HG03378 (cell line): ENCODE data around the gene CNGB1.
"Not testable (repeated sequence)": the region's sequence is repeated elsewhere in the genome, so short reads cannot be mapped to it uniquely, and the experiment has no call there.

Experiments used
- ATAC-seq: cut with Tn5 transposase; IDR thresholded peaks from one replicate; pipeline ENCODE4 v1.9.1; 2021; ENCODE audit warnings: mild to moderate bottlenecking, moderate library complexity; ENCODE audit not compliant: unreplicated experiment

Gene CNGB1

DNA sequence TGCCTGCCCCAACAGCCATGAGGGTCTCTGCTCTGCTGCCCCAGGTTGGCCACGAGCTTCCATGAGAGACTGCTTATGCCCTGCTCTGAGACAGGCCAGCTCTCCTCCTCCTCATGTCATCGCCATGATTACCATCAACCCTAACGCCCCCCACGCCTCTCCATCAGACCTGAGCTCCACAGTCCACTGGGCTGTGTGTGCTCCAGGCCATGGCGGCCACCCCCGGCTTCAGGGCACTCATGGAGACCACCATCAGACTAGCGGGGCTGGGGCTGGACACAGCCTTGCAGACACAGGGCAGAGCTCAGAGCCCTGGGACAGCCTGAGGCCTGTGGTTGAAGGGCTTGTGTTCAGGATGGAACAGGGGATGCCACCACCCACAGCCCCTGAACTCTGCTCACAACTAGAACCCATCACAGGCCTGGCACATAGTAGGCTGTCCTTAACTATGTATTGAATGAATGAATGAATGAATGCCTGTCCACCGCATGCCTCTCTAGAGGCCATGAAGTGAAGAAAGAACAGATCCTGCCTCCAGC is 14.6 kb downstream of the CNGB1 start:
- ATAC-seq, result no peak

DNA sequence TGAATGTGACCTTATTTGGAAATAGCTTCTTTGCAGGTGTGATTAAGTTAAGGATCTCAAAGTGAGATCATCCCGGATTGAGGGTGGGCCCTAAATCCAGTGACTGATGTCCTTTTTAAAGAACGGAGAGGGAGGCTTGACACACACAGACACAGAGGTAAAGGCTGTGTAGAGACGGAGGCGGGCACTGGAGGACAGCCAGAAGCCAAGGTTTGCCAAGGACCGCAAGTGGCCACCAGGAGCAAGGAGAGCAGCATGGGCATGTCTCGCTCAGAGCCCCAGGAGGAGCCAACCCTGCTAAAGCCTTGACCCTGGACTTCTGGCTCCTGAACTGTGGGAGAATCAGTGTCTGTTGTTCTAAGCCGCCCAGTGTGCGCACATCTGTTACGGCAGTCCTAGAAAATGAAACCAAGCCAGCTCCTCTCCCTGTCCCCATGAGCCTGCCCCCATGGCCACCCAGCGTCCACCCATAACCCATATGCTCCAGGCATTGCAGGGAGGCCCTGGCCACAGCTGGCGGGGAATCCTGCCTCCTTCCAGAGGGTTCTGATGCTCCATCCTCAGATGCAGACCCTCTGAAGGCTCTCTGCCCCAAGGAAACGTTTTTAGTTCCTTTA is 15.2 kb downstream of the CNGB1 start:
- ATAC-seq, result no peak

DNA sequence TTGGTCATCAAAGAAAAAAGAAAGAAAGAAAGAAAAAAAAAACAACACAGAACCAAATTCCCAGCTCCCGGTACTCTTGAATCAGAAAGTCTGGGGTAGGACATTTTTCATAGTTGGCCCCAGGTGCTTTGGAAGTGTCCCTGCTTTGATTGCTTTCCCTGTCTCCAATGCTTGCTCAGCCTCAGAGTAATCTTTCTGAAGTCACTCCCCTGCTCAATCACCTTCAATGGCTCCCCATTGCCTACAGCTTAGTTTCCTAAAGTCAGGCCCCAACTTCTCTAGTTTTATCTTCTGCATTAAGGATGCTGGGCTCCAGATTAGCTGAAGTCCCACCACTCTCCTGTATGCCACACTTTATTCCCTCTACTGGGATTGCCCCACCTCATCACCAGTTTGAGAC is 17.1 kb downstream of the CNGB1 start:
- ATAC-seq, result no peak

DNA sequence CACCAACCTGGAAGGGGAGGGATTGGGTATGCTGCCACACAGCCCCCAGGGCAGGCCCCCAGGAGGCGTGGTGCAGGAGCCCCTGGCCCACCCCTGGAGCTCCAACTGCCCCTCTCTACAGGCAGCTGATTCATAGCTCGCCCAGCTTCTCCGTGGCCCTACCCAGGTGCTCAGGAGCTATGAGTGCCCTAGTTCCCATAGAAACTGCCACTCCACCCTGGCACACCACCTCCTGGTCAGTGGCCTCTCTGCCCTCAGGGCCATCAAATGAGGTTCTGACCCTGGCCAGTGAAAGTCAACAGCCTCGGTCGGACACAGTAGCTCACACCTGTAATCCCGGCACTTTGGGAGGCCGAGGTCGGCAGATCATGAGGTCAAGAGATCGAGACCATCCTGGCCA is 18.0 kb downstream of the CNGB1 start:
- ATAC-seq, result no peak

DNA sequence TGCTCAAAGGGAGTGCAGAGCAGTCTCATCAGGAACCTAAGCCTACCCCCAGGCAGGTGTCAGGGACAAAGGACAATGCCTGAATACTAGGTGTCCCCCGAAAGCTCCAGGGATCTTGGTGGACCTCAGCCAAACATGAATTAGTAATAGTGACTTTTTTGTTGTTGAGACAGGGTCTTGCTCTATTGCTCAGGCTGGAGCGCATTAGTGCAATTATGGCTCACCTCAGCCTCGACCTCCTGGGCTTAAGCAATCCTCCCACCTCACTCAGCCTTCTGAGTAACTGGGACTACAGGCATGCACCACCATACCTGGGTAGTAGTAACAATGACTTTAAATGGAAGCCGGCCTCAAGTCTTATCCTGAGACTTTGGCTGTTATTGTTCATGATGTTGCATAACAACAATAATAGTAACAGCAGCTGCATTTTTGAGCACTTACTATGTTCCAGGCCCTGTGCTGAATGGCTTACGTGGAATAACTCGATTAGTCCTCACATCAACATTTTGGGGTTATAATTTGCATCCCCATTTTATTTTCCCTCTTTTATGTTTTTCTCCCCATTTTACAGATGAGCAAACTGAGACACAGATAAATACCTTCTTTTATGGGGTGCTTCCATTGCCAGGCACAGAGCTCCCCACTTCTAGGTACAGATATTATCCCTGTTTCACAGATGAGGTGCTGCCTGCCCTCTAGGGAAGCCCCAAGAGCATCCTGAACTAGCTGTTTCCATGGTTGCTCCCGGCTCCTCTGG is 19.5 kb downstream of the CNGB1 start:
- no peak for ATAC-seq

DNA sequence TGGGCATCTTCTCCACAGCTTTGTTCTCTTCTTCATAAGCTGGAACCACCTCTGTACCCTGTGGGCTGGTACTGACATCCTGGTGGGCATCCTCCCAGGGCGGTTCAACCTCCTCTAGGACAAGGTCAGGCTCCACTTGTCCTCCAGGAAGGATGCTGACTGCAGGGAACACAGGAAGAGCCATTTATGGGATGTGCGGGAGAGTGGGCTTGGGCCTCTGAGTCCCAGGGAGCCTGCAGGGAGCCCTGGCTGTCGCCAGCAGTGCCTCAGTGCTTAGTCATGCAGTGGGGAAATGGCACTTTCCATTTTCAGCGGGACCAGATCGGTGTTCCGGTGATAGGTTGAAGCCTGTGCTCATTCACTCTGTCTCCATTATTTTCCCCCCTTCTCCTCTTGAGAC is 20.5 kb downstream of the CNGB1 start:
- no peak for ATAC-seq

DNA sequence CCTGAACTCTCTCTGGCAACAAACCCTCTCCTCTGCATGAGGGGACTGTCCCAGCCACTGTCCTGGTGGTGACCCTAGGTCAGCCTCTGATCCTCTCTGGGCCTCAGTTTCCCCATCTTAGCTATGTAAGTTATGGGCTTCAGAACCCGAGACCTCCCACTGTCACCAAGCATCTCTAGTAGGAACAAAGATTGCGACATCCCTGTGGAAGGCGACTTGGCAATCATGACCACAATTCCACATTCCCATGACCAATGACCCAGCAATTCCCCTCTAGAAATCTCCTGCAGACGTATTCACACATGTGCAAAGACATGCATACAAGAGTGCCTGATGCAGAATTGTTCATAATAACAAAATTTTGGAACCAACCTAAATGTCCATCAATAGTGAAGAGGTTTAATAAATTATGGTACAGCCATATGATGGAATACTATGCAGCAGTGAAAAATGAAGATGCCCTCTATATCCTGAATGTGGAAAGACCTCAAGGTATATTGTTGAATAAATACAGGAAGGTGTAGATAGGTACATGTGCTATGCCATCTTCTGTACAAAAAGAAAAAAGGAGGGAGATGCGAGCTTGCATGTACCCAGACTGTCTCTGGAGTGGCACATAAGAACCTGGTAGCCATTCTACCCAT is 21.2 kb downstream of the CNGB1 start:
- ATAC-seq, result no peak

DNA sequence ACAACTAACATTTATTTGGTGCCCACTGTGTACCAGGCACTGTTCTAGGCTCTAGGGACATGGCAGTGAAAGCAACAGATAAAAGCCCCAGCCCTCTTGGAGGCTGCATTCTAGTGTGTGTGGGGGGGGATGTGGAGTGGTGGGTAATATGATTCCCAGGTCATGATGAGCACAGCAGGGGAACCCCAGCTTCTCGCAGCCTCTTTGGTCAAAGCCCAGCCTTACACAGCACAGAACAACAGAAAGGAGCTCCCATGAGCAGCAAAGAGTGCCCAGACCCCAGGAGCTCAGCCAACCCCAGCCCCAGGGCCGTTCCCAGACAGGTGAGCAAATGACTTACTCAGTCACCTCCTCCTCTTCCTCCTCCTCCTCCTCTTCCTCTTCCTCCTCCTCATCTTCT is 21.9 kb downstream of the CNGB1 start:
- ATAC-seq, result no peak

DNA sequence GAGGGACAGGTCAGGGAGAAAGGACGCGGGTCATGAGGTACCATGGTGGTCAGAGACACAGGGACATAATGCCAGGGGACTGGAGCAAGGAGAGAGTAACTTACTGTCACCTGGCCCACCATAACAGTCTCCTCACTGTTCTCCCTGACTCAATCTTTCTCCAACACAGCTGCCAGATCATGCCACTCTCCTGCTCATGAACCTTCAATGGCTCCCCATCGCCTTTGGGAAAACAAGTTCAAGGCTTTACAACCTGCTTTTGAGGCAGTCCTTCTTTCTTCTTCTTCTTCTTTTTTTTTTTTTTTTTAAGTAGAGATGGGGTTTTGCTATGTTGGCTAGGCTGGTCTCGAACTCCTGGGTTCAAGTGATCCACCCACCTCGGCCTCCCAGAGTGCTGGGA is 22.9 kb downstream of the CNGB1 start:
- no peak for ATAC-seq

DNA sequence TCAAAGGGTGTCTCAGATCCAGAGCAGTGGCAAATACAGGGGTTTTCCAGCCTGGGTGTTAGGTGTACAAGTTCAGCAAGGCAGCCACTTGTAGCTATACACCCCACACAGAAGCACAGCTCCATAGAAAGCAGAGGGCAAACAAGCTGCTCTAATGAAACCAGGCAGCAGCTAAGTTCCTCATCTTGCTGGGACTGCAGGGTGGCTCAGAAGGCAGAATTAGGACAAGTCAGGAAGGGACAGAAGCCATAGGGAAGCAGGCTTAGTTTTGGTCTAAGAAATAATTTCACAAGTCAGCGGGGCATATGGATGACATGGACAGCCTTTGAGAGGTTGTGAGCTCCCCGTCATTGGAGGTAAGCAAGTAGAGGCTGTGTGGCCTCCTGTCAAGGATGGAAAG is 23.7 kb downstream of the CNGB1 start:
- no peak for ATAC-seq

DNA sequence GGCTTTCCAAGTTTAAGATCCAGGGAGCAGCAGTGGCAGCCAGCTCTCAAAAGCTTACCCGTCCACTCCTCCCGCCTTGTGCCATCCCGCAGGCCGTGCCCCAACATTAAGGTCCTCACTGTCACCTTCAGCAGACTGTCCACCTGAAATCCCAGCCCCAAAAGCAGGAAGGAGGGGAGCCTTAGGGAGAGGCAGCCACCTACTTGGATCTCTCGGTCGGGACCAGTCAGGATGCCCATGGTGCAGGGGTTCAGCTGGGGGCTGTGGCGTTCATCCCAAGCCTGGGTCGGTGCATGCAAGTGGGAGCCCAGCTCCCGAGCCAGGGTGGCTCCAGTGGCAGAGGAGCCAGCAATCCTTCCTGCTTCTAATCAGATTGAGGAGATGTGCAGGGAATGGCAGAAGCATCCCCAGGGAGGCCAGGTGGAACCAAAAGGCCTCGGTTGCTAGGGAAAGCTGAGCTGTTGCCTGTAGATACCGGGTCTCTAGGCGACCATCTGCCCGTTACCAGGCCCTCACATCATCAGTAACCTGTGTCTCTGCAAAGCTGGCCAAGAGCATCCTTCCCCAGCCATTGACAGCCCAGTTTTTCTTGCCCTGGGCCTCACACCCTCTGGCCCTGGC is 24.6 kb downstream of the CNGB1 start:
- ATAC-seq, result no peak

DNA sequence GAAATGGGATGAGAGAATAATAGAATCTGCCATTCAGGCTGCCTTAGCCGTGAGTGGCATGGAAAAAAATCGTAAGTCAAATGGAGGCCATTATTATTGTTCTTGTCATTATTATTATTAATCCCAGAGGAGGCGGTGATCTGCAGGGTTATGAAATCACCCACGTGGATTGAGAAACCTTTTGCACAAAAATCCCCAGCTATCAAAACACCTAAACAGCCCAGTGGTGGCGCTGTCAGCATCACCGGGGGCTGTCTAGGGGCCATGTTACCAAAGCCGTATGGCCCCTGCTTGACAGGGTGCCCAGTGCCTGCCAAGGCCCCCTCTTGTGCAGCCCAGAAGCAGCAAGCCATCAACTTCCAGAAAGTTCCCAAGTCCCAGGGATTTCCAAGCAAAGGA is 25.2 kb downstream of the CNGB1 start:
- no peak for ATAC-seq

DNA sequence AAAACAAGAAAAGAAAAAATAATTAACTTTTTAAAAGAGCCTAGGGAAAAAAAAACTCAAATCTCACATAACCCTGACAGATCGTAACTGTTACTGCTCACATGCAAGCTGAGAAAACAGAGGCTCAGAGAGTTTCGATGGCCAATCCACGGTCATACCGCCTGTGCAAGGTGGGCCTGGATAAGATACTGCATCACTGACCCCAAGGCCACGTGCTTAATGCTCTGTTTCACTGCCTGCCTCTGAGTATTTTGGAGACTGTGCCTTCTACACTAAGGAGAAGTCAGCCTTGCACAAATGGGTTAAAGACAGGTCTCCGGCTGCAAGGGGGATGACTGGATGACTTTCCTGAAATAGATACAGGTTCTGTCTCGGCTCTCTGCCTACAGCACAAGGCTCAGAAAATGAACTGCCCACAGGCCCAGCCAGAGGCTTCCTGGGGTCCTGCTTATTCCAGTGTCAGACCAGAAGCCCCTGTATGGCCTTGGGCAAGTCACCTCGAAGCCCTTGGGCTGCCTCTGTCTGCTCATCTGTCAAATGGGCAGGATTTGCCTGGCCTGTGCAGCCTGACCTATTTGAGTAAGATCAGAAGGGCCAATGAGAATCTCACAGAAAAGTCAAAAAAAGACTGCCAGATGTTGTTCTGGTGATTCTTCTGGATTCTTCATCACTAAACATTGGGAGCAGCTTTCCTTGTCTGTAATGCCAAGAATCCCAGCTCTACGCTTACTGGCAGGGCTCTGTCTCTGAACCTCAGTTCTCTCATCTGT is 25.8 kb downstream of the CNGB1 start:
- no peak for ATAC-seq

DNA sequence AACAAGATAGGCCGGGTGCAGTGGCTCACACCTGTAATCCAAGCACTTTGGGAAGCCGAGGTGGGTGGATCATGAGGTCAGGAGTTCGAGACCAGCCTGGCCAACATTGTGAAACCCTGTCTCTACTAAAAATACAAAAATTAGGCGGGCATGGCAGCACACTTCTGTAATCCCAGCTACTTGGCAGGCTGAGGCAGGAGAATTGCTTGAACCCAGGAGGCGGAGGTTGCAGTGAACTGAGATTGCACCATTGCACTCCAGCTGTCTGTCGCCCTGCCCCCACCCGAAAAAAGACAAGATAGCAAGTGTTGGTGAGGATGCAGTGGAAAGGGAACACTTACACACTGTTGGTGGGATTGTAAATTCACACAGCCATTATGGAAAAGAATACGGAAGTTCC is 27.5 kb downstream of the CNGB1 start:
- ATAC-seq, result not testable (repeated sequence)

DNA sequence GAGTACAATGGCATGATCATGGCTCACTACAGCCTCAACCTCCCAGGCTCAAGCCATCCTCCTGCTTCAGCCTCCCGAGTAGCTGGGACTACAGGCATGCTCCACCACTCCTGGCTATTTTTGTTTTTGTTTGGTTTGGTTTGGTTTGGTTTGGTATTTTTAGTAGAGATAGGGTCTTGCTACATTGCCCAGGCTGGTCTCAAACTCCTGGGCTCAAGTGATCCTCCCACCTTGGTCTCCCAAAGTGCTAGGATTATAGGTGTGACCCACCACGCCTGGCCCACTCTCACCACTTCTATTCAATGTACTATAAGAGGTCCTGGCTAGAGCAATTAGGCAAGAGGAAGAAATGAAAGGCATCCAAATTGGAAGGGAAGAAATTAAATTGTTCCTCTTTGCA is 29.0 kb downstream of the CNGB1 start:
- not testable (repeated sequence) for ATAC-seq

DNA sequence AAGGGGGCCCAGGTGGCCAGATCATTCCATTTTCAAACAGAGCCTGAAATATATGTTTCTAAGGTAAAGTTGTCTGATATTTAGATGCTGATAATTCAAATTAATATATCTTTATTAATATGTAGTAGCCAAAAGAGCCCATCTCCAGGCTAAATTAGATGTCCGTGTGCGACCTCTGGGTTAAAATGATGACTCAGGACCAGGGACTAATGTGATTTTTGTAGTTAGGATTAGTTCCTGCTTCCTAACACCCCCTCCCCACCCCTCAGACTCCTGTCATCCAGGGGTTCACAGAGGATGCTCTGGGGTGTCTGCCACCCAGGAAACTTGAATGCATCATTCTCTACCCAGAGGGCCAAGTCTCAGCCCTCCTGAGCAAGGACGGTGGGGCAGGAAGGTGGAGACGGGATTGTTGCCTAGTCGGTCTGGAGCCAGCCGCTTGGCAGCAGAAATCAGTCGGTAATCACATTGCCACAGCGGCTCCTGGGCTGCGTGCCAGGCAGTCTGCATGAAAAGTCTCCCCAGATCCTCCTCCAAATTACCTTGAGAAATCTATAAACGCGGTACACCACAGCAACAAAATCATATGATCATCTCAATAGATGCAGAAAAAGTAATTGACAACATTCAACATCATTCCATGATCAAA is 29.8 kb downstream of the CNGB1 start:
- ATAC-seq, result no peak

DNA sequence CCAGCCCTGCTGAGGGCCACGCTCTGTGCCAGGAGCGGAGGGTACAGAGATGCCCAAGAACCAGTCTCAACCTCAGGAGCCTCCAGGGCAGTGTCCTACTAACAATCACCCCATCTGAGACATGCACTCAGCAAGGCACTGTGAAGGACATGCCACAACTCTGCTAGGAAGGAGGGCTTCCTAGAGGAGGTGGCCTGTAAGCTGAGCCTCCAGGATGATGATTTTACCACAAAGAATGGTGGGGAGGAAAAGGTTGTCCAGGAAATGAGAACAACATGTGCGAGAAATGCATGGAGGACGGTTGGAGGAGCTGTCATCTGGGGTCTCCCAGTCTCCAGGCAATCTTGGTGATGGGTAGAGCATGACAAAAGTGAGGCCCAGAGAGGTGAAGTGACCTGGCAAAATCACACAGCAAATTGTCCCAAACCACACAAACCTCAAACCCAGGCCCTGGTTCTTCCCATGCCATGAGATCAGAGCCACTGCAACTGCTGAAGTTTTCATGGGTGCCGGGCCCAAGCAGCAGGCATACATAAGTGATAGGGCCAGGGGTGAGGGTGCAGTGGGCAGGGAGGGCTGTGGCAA is 30.5 kb downstream of the CNGB1 start:
- no peak for ATAC-seq

DNA sequence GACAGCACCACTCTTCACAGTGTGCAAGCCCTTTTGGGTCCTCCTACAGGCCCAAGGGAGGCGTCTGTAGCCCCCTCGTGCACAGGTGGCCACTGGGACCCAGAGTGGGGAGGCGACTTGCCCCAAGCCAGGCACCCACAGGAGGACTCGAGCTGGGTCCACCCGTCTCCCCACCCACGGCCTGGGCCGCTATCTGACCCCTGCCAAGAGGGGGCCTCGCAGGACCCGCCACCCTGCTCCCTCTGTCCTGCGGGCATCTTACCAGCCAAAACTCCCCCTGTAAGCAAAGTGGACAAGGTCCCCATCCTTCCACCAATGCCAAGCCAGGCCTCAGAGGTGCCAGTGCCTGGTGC is 31.1 kb downstream of the CNGB1 start:
- no peak for ATAC-seq

DNA sequence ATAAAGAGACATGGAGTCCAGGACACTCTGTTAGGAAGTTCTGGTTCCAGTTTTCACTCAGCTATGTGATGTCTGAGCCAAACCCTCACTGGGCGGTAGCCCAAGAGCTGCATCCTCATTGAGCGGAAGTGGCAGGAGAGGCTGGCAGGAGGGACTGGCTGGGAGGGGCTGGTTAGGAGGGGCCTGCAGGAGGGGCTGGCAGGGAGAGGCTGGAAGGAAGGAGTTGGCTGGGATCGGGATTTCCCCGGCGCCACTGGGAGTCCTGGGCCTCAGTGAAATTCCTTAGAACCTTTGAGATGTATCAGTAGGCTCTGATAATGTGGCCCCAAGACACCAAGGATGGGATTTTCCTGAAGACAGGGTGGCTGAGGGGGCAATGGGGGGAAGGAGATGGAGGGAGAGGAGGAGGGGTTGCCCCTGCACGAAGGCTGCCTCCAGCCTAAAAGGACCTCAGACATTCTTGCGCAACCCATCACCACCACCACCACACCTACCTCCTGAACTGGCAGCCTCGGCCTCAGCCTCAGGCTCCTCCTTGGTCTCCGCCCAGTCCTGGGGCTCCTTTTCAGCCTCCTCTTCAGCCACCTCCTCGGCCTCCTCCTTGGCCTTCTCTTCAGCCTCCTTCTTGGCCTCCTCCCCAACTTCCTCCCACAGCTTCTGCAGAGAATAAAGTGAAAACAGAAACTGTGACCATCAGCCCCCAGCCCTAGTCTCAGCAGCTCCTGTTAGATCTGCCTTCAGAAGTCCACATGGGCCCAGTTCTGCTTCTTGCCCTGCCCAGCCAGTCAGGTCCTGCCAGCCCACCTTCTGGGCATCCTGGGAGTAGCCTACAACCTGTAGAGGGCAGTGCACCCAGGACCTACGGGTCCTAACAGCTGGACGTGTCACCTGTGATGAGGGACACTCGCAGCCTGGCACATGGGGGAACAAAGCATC is 31.7 kb downstream of the CNGB1 start:
- no peak for ATAC-seq
